NOMO-1 treated with dmso at 0.1 percent for 144 hours (cell line): ENCODE results near the gene HBA2.
"Not testable (repeated sequence)": the region's sequence is repeated elsewhere in the genome, so short reads cannot be mapped to it uniquely, and the experiment has no call there.

Experiments
- DNase-seq: peaks from one replicate; lab custom pipeline; 2025; ENCODE audit not compliant: unreplicated experiment; lab: John Stamatoyannopoulos, UW

HBA2 gene

GRCh38 chr16:191831-192230 lies 19.2 kb downstream of the HBA2 start:
- DNase-seq = no peak

- DNase-seq = no peak
Observed at GRCh38 chr16:192686-193085, 20.0 kb downstream of the HBA2 start.

GRCh38 chr16:193441-193840 lies 20.8 kb downstream of the HBA2 start:
- DNase-seq = no peak

- DNase-seq = no peak
Observed at GRCh38 chr16:194516-194915, 21.8 kb downstream of the HBA2 start.

DNA sequence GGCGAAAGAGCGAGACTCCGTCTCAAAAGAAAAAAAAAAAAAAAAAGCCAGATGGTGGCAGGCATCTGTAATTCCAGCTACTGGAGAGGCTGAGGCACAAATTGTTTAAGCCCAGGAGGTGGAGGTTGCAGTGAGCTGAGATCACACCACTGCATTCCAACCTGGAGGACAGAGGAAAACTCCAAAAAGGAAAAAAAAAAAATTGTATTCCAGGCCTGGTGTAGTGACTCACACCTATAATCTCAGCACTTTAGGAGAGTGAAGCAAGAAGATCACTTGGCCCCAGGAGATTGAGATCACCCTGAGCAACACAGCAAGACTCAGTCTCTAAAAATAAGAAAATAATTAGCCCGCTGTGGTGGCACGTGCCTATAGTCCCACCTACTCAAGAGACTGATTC lies 27.7 kb downstream of the HBA2 start:
- no peak for DNase-seq

- no peak for DNase-seq
Observed at GRCh38 chr16:203246-203645, 30.6 kb downstream of the HBA2 start.

DNA sequence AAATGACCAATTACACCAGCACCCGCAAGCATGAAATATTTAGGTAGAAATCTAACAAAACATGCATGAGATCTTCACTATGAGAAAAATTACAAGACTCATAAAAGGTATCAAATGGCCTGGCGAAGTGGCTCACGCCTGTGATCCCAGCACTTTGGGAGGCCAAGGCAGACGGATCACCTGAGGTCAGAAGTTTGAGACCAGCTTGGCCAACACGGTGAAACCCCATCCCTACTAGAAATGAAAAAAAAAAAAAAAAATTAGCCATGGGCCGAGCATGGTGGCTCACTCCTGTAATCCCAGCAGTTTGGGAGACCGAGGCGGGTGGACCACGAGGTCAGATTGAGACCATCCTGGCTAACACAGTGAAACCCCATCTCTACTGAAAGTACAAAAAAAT lies 31.4 kb downstream of the HBA2 start:
- not testable (repeated sequence) for DNase-seq

- DNase-seq = not testable (repeated sequence)
Observed at GRCh38 chr16:209359-209758, 36.7 kb downstream of the HBA2 start.

DNA sequence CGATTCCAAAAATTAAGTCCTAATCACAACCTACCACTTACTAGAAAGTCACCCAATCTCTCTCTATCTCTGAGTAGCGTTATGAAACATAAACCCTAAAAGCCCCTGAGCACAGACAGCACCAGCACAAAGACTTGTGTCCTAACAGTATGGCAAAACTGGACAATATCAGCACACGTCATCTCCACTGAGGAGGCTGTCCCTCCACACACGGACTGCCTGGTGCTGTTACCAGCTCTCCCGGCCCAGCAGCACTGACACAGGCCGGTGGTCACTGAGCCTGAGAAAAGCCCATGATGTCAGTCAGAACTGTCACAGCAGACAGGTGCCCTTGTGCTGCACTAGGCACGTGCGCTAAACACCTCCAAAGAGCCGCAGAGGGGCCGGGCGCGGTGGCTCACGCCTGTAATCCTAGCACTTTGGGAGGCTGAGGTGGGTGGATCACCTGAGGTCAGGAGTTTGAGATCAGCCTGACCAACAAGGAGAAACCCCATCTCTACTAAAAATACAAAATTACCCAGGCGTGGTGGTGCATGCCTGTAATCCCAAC lies 39.0 kb downstream of the HBA2 start:
- DNase-seq = not testable (repeated sequence)

- no peak for DNase-seq
Observed at GRCh38 chr16:212999-213398, 40.3 kb downstream of the HBA2 start.

GRCh38 chr16:220021-220420 lies 47.3 kb downstream of the HBA2 start:
- DNase-seq = no peak
